Neural progenitor cell (in vitro differentiated cells): Measurements from ENCODE around the gene CTF1. TPM values are rescaled to one million over a fixed set of nuclear protein-coding genes. Genes with fewer than 3 reads are reported as not detected.
A peak's percentile ranks its signal among the peaks of the same experiment; 100 is the strongest.

Source experiments
- DNase-seq: peaks from one replicate; pipeline ENCODE4 v3.0.0-alpha.2; 2016; ENCODE audit warnings: low spot score
- H2AFZ ChIP-seq: fragments of 200-600 bp; sonication (generic); replicated peaks from 2 replicates; pipeline ENCODE4 v1.6.1; 2016; ENCODE audit warnings: antibody characterized with exemption
- H3F3A ChIP-seq: fragments of 200-600 bp; sonication (generic); 2 replicates; pipeline ENCODE4 v1.6.1; 2016; ENCODE audit warnings: antibody characterized with exemption, low read depth
- H3K27ac ChIP-seq: fragments of 200-600 bp; sonication (generic); 2 replicates; pipeline ENCODE4 v1.5.1; 2016; ENCODE audit warnings: mild to moderate bottlenecking
- H3K27me3 ChIP-seq: fragments of 200-600 bp; sonication (generic); 2 replicates; pipeline ENCODE4 v1.6.1; 2016; ENCODE audit warnings: mild to moderate bottlenecking, moderate library complexity
- H3K36me3 ChIP-seq: fragments of 200-600 bp; sonication (generic); 2 replicates; pipeline ENCODE4 v1.5.1; 2016
- H3K4me1 ChIP-seq: fragments of 200-600 bp; sonication (generic); 2 replicates; pipeline ENCODE4 v1.6.1; 2016; ENCODE audit warnings: mixed run types
- H3K4me2 ChIP-seq: fragments of 200-600 bp; sonication (generic); 2 replicates; pipeline ENCODE4 v1.6.1; 2016
- H3K4me3 ChIP-seq: fragments of 200-600 bp; sonication (generic); 2 replicates; pipeline ENCODE4 v1.5.1; 2016
- H3K79me2 ChIP-seq: fragments of 200-600 bp; sonication (generic); 2 replicates; pipeline ENCODE4 v1.6.1; 2016; ENCODE audit warnings: low read depth
- H3K9ac ChIP-seq: fragments of 200-600 bp; sonication (generic); 2 replicates; pipeline ENCODE4 v1.6.1; 2016
- H3K9me3 ChIP-seq: fragments of 200-600 bp; sonication (generic); 2 replicates; pipeline ENCODE4 v1.5.1; 2016; ENCODE audit warnings: low read depth
- H4K20me1 ChIP-seq: fragments of 200-600 bp; sonication (generic); 2 replicates; pipeline ENCODE4 v1.6.1; 2016; ENCODE audit warnings: low read depth
- H3K27ac Mint-ChIP-seq: 3 replicates; pipeline ENCODE4 v1.8.0; 2021; ENCODE audit warnings: mixed read lengths
- H3K27me3 Mint-ChIP-seq: 2 replicates; pipeline ENCODE4 v1.8.0; 2022; ENCODE audit warnings: low read depth, mild to moderate bottlenecking, inconsistent platforms, moderate library complexity, mixed read lengths; ENCODE audit not compliant: insufficient read depth
- H3K36me3 Mint-ChIP-seq: 3 replicates; pipeline ENCODE4 v1.8.0; 2021; ENCODE audit warnings: mixed read lengths
- H3K4me1 Mint-ChIP-seq: 3 replicates; pipeline ENCODE4 v1.8.0; 2021; ENCODE audit warnings: mixed read lengths
- H3K4me3 Mint-ChIP-seq: 3 replicates; pipeline ENCODE4 v1.8.0; 2021; ENCODE audit warnings: mild to moderate bottlenecking, moderate library complexity, mixed read lengths
- H3K9me3 Mint-ChIP-seq: 3 replicates; pipeline ENCODE4 v1.8.0; 2020; ENCODE audit warnings: mixed read lengths
- EZH2 ChIP-seq: fragments of 200-600 bp; sonication (generic); IDR thresholded peaks from 2 replicates; pipeline ENCODE4 v1.6.1; 2017; ENCODE audit warnings: antibody characterized with exemption, mild to moderate bottlenecking, moderate library complexity
- EZH2phosphoT487 ChIP-seq: fragments of 200-600 bp; sonication (generic); IDR thresholded peaks from 2 replicates; pipeline ENCODE4 v1.6.1; 2017; ENCODE audit warnings: antibody characterized with exemption
- total RNA-seq: library from RNA; depleted of rRNA; stranded (reverse); fragments of >200 nt; gene quantifications from 2 replicates; pipeline ENCODE4 v1.2.3, GENCODE V29; 2015; ENCODE audit warnings: low replicate concordance
- TF ChIP-seq, protein P1 (sequence below): fragments of 200-600 bp; sonication (generic); IDR thresholded peaks from 2 replicates; pipeline ENCODE4 v1.5.1; 2017; ENCODE audit warnings: antibody characterized with exemption, mild to moderate bottlenecking

The CTF1 gene
- total RNA-seq, 1 donor from 2014 or later: 0.39 TPM

DNA sequence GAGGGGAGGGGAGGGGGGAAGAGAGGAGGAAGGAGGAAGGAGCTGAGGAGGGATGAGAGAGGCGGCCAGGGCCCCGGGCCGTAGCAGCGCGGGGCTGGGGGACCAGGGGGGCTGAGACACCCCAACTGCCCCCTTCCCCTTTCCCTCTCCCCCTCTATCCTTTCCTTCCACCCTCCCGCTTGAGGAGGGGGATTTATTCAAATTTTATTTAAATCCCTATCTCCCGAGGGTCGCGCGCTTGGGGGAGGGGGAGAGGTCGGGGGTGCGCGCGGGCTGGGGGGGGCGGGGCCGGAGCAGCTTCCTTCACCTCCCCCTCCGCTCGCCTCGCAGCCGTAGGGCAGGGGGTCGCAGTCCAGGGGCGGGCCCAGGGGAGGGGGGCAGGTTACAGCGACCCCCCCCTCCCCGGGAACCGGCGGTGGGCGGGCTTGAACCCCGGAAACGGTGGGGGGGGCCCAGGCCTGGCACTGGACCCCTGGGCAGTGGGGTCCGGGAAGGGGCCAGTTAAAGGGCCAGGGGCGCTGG is 27.2 kb downstream of the CTF1 start, which contains the start of gene FBXL19:
FBXL19 (plus strand) TSS at position 19 of the 522 bp plus-strand sequence. CDS start 2,183 bp downstream, outside the sequence.
- H3K27ac ChIP-seq: peak within 1 kb of the TSS; percentile 88
- H3K36me3 ChIP-seq: no peaks in the 10 kb centered on the region
- H3K27me3 Mint-ChIP-seq: peaks cover 17% of the 10 kb centered on the region
- peak within 1 kb of the TSS; percentile 76 for H3K9ac ChIP-seq
- H3K27ac Mint-ChIP-seq: peak within 1 kb of the TSS; percentile 100
- no peaks in the 10 kb centered on the region for H3K9me3 ChIP-seq
- no peak for TF ChIP-seq EZH2
- TF ChIP-seq, protein P1, sequence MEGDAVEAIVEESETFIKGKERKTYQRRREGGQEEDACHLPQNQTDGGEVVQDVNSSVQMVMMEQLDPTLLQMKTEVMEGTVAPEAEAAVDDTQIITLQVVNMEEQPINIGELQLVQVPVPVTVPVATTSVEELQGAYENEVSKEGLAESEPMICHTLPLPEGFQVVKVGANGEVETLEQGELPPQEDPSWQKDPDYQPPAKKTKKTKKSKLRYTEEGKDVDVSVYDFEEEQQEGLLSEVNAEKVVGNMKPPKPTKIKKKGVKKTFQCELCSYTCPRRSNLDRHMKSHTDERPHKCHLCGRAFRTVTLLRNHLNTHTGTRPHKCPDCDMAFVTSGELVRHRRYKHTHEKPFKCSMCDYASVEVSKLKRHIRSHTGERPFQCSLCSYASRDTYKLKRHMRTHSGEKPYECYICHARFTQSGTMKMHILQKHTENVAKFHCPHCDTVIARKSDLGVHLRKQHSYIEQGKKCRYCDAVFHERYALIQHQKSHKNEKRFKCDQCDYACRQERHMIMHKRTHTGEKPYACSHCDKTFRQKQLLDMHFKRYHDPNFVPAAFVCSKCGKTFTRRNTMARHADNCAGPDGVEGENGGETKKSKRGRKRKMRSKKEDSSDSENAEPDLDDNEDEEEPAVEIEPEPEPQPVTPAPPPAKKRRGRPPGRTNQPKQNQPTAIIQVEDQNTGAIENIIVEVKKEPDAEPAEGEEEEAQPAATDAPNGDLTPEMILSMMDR: no peak
- no peak for TF ChIP-seq EZH2phosphoT487
- H3K4me3 Mint-ChIP-seq: peak within 1 kb of the TSS; percentile 100
- no peaks in the 10 kb centered on the region for H3K9me3 Mint-ChIP-seq
- H3F3A ChIP-seq: peaks cover 5% of the 10 kb centered on the region
- H3K4me3 ChIP-seq: peak within 1 kb of the TSS; percentile 77
- peaks cover 30% of the 10 kb centered on the region for H4K20me1 ChIP-seq
- no peaks in the 10 kb centered on the region for H3K27me3 ChIP-seq
- H2AFZ ChIP-seq: peak within 1 kb of the TSS; percentile 92
- no peaks in the 10 kb centered on the region for H3K4me1 ChIP-seq
- H3K4me2 ChIP-seq: peak within 1 kb of the TSS; percentile 95
- H3K36me3 Mint-ChIP-seq: peaks cover 2% of the 10 kb centered on the region
- peaks cover 28% of the 10 kb centered on the region for H3K79me2 ChIP-seq
- H3K4me1 Mint-ChIP-seq: peaks cover 21% of the 10 kb centered on the region
- DNase-seq: peak; percentile 89

DNA sequence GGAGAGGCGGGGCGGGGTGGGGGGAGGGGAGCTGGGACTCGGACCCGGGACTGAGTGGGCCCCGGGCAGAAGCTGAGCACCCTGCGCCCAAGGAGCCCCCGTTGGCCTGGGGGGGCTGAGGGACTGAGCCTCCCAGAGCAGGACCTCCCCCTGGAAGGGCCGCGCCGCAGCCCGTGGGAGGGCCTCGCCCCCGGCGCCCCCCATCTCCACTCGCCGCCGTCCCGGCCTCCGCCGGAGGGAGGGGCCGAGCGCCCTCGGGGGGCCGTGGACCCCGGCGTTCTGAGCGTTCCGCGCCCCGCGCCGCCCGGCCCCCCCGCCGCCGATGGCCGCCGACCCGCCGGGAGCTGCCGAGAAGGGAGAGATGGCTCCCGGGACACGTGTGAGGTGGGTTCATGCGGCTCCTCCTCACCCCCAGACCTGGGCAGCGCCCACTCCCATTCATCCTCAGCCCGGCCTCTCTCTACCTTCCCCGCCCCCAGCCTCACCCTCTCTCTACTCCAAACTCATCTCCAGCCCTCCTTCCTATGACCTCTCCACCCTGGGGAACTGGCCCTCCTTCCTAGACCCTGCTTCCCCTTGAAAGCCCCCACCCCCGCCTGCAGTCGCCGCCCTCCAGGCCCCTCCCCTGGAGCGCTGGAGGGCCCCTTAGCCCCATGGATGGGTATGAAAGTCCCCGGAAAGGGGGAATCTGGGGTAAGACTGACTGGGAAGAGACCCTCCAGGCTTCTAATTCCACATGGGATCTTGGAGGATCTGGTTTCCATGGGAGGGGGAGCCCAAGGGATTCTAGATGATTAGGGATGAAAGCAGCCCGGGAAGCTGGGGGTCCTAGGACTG is 27.9 kb downstream of the CTF1 start:
- H3F3A ChIP-seq: peaks cover 5% of the 10 kb centered on the region
- peak; percentile 62 for DNase-seq
- peaks cover 2% of the 10 kb centered on the region for H3K36me3 Mint-ChIP-seq
- peak overlapping the region; percentile 83 for H3K4me3 Mint-ChIP-seq
- peak overlapping the region; percentile 75 for H3K27ac Mint-ChIP-seq
- H4K20me1 ChIP-seq: peaks cover 30% of the 10 kb centered on the region
- H3K27ac ChIP-seq: no peak overlapping the region
- H2AFZ ChIP-seq: no peak overlapping the region
- H3K4me3 ChIP-seq: peak overlapping the region; percentile 77
- no peaks in the 10 kb centered on the region for H3K27me3 ChIP-seq
- TF ChIP-seq, protein P1: no peak
- peaks cover 17% of the 10 kb centered on the region for H3K27me3 Mint-ChIP-seq
- H3K9me3 ChIP-seq: no peaks in the 10 kb centered on the region
- H3K36me3 ChIP-seq: no peaks in the 10 kb centered on the region
- peaks cover 21% of the 10 kb centered on the region for H3K4me1 Mint-ChIP-seq
- H3K4me2 ChIP-seq: peak overlapping the region; percentile 95
- no peaks in the 10 kb centered on the region for H3K4me1 ChIP-seq
- H3K79me2 ChIP-seq: peaks cover 28% of the 10 kb centered on the region
- peak overlapping the region; percentile 76 for H3K9ac ChIP-seq
- H3K9me3 Mint-ChIP-seq: no peaks in the 10 kb centered on the region

DNA sequence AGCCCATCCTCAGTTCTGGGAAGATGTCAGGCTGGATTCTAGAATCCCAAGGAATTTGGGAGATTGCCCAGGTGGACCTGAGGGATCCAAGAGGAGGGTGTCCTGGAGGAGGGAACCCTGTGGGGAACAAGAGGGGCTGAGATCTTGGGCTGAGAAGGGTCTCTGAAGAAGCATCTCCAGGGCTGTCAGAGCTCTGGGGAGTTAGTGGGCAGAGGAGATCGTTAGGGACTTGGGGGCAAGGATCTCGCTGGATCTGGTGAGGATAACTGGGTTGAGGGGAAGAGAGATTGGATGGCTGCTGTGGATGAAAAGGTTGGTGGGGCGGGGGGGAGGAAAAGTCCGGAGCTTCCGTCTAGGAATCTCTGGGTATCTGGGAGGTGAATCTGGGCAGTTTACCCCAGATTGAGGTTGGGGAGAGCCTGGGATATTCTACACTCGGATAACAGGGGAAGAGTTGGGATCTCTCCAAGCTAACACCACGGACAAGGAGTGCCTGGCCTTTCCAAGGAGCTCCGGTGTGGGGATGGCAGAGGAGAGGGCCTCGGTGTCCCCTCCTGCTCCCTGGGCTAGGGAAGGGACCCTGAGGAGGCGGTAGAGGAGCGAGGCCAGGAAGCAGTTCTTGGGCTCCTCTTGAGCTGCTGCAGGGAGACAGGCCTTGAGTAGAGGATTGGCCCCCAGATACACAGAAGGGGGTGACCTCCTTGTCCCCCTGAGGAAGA is 28.7 kb downstream of the CTF1 start:
- peaks cover 5% of the 10 kb centered on the region for H3F3A ChIP-seq
- H3K4me3 Mint-ChIP-seq: peak overlapping the region; percentile 83
- no peak overlapping the region for H3K27ac ChIP-seq
- H3K4me1 Mint-ChIP-seq: peaks cover 21% of the 10 kb centered on the region
- H3K4me2 ChIP-seq: peak overlapping the region; percentile 95
- peak overlapping the region; percentile 76 for H3K9ac ChIP-seq
- DNase-seq: no peak
- H3K36me3 ChIP-seq: no peaks in the 10 kb centered on the region
- H3K27ac Mint-ChIP-seq: peak overlapping the region; percentile 75
- H4K20me1 ChIP-seq: peaks cover 30% of the 10 kb centered on the region
- no peak overlapping the region for H2AFZ ChIP-seq
- H3K9me3 Mint-ChIP-seq: no peaks in the 10 kb centered on the region
- H3K4me3 ChIP-seq: peak overlapping the region; percentile 77
- TF ChIP-seq EZH2 (no peak), EZH2phosphoT487 (no peak)
- TF ChIP-seq, protein P1: no peak
- H3K79me2 ChIP-seq: peaks cover 28% of the 10 kb centered on the region
- H3K4me1 ChIP-seq: no peaks in the 10 kb centered on the region
- no peaks in the 10 kb centered on the region for H3K9me3 ChIP-seq
- peaks cover 2% of the 10 kb centered on the region for H3K36me3 Mint-ChIP-seq
- H3K27me3 ChIP-seq: no peaks in the 10 kb centered on the region
- H3K27me3 Mint-ChIP-seq: peaks cover 17% of the 10 kb centered on the region
